PC-9 (cell line): ENCODE data around the gene PHF21A. TPM values are rescaled to one million over a fixed set of nuclear protein-coding genes. Genes with fewer than 3 reads are reported as not detected.

Experiments
- BruUV-seq: library from RNA; stranded (reverse); fragments of 400-500 nt; replicated peaks from 2 replicates; lab custom pipeline; 2021; lab: Mats Ljungman, UMichigan
- CTCF ChIA-PET: fragments of 300-600 bp; sonication (Branson Sonifier 250); formaldehyde crosslinking; loops from one replicate; lab custom pipeline; 2022; ENCODE audit warnings: antibody characterized with exemption; lab: Charles Lee
- POLR2A ChIA-PET: fragments of 300-600 bp; sonication (Branson Sonifier 250); formaldehyde crosslinking; loops from one replicate; lab custom pipeline; 2022; ENCODE audit warnings: antibody characterized with exemption; ENCODE audit not compliant: unreplicated experiment; lab: Charles Lee
- DNase-seq, 2 experiments: peaks; one replicate each; pipeline versions ENCODE4 v3.0.0 to v3.0.0-alpha.2; 2015 to 2022; ENCODE audit warnings: mixed read lengths in 1 of 2
- H2AFZ ChIP-seq: fragments of 200-600 bp; sonication (generic); 2 replicates; pipeline ENCODE4 v1.8.1; 2017; ENCODE audit warnings: antibody characterized with exemption
- H3F3A ChIP-seq: fragments of 200-600 bp; sonication (generic); 2 replicates; pipeline ENCODE4 v1.8.1; 2017; ENCODE audit warnings: antibody characterized with exemption, mild to moderate bottlenecking, low read depth; ENCODE audit not compliant: insufficient read depth
- H3K27ac ChIP-seq: fragments of 200-600 bp; sonication (generic); 2 replicates; pipeline ENCODE4 v1.6.1; 2016; ENCODE audit warnings: mixed run types
- H3K27me3 ChIP-seq: fragments of 200-600 bp; sonication (generic); 2 replicates; pipeline ENCODE4 v1.6.1; 2016; ENCODE audit warnings: low read depth, mixed run types; ENCODE audit not compliant: insufficient read depth
- H3K36me3 ChIP-seq: fragments of 200-600 bp; sonication (generic); 2 replicates; pipeline ENCODE4 v1.6.1; 2016; ENCODE audit warnings: low read depth, mixed run types
- H3K4me1 ChIP-seq: fragments of 200-600 bp; sonication (generic); replicated peaks from 2 replicates; pipeline ENCODE4 v1.6.1; 2016; ENCODE audit warnings: mixed run types; ENCODE audit not compliant: insufficient read depth
- H3K4me2 ChIP-seq: fragments of 200-600 bp; sonication (generic); 2 replicates; pipeline ENCODE4 v1.6.1; 2017; ENCODE audit warnings: mixed run types
- H3K4me3 ChIP-seq: fragments of 200-600 bp; sonication (generic); 2 replicates; pipeline ENCODE4 v1.6.1; 2016; ENCODE audit warnings: mixed run types
- H3K79me2 ChIP-seq: fragments of 200-600 bp; sonication (generic); 2 replicates; pipeline ENCODE4 v1.6.1; 2017; ENCODE audit warnings: low read depth, mixed run types
- H3K9me2 ChIP-seq: fragments of 200-600 bp; sonication (generic); 2 replicates; pipeline ENCODE4 v1.8.1; 2017; ENCODE audit warnings: mild to moderate bottlenecking; ENCODE audit not compliant: insufficient read depth
- H3K9me3 ChIP-seq: fragments of 200-600 bp; sonication (generic); 2 replicates; pipeline ENCODE4 v1.8.1; 2016; ENCODE audit warnings: low read depth; ENCODE audit not compliant: insufficient read depth
- H4K20me1 ChIP-seq: fragments of 200-600 bp; sonication (generic); 2 replicates; pipeline ENCODE4 v1.8.1; 2017; ENCODE audit not compliant: insufficient read depth
- EZH2 ChIP-seq: fragments of 200-600 bp; sonication (generic); IDR thresholded peaks from 2 replicates; pipeline ENCODE4 v1.8.0; 2017; ENCODE audit warnings: antibody characterized with exemption, low read depth
- intact Hi-C: fragments of 100-400 bp; cut with micrococcal nuclease; formaldehyde crosslinking; loops from one replicate; pipeline ENCODE4 v1.10.0; 2022; ENCODE audit not compliant: unreplicated experiment
- total RNA-seq: library from RNA; stranded (reverse); gene quantifications from 2 replicates; pipeline ENCODE4 v1.2.3, GENCODE V29; 2021
- TF ChIP-seq, protein P1 (sequence below): fragments of 200-600 bp; sonication (generic); conservative IDR thresholded peaks from 2 replicates; pipeline ENCODE4 v1.6.1; 2017; ENCODE audit warnings: mixed run types, antibody characterized with exemption, mild to moderate bottlenecking, moderate library complexity

The PHF21A gene
- total RNA-seq, 1 experiment from 2014 or later = 54.3 TPM

DNA sequence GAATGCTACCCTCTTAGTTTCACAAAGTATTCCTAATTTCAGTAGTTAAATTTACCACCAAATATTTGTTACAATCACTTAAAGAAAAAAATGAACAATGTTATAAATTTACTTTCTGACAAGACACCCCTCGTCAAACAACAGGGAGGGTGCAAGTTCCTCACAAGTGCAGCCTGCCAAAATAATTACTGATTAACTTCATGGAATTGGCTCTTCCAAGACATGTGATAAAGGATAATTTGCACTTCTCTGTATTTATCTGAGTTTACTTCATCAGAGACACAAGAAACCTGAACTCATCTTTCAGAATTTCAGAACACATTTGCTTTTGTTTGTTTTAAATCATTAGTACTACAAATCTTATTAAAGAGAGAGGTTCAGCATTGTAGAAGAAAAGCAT lies 132.3 kb downstream of the PHF21A start:
- Histone ChIP-seq H3K4me3 (no peak overlapping the region), H3F3A (no peaks in the 10 kb centered on the region), H3K4me2 (no peak overlapping the region), H3K36me3 (no peaks in the 10 kb centered on the region), H3K27me3 (no peaks in the 10 kb centered on the region), H2AFZ (no peak overlapping the region), H3K9me3 (no peaks in the 10 kb centered on the region), H3K79me2 (no peaks in the 10 kb centered on the region), H3K4me1 (no peaks in the 10 kb centered on the region), H3K27ac (no peak overlapping the region), H3K9me2 (no peaks in the 10 kb centered on the region), H4K20me1 (peaks cover 32% of the 10 kb centered on the region; the same call in 1 of the 2 replicates)
- no TSS peak for BruUV-seq
- ChIA-PET POLR2A (no interaction called here), CTCF (no interaction called here)
- intact Hi-C loops = no loop called here
- TF ChIP-seq, protein P1, sequence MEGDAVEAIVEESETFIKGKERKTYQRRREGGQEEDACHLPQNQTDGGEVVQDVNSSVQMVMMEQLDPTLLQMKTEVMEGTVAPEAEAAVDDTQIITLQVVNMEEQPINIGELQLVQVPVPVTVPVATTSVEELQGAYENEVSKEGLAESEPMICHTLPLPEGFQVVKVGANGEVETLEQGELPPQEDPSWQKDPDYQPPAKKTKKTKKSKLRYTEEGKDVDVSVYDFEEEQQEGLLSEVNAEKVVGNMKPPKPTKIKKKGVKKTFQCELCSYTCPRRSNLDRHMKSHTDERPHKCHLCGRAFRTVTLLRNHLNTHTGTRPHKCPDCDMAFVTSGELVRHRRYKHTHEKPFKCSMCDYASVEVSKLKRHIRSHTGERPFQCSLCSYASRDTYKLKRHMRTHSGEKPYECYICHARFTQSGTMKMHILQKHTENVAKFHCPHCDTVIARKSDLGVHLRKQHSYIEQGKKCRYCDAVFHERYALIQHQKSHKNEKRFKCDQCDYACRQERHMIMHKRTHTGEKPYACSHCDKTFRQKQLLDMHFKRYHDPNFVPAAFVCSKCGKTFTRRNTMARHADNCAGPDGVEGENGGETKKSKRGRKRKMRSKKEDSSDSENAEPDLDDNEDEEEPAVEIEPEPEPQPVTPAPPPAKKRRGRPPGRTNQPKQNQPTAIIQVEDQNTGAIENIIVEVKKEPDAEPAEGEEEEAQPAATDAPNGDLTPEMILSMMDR = no peak
- TF ChIP-seq EZH2 = no peak
- no peak for DNase-seq

DNA sequence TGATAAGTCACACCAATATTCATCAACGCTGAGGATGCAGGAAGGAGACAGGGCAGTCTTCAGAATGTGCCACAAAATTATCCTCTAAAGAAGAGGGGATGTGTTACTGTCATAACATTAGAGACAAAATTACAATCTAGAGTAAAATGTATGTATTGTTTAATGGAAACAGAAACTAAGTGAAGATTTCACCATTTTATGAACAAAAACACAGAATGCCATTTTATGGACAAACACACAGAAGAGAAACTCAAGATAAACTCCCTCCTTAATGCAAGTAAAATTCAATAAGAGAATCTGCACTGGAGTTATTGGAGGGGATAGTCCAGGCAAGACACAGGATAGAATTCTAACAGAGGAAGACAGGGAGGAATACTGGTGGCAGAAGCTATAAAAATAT lies 136.0 kb downstream of the PHF21A start:
- no peaks in the 10 kb centered on the region for H3K79me2 ChIP-seq
- H3K36me3 ChIP-seq = no peaks in the 10 kb centered on the region
- no peak overlapping the region for H3K4me3 ChIP-seq
- peaks cover 29% of the 10 kb centered on the region for H4K20me1 ChIP-seq
- H3K27me3 ChIP-seq = no peaks in the 10 kb centered on the region
- H3K4me1 ChIP-seq = no peaks in the 10 kb centered on the region
- no peak overlapping the region for H2AFZ ChIP-seq
- H3K9me3 ChIP-seq = no peaks in the 10 kb centered on the region
- BruUV-seq = no TSS peak
- H3K27ac ChIP-seq = no peak overlapping the region
- ChIA-PET CTCF (no interaction called here), POLR2A (no interaction called here)
- DNase-seq = no peak
- H3F3A ChIP-seq = no peaks in the 10 kb centered on the region
- intact Hi-C loops = no loop called here
- H3K9me2 ChIP-seq = no peaks in the 10 kb centered on the region
- H3K4me2 ChIP-seq = no peak overlapping the region
- TF ChIP-seq, protein P1 = no peak
- TF ChIP-seq EZH2 = no peak

DNA sequence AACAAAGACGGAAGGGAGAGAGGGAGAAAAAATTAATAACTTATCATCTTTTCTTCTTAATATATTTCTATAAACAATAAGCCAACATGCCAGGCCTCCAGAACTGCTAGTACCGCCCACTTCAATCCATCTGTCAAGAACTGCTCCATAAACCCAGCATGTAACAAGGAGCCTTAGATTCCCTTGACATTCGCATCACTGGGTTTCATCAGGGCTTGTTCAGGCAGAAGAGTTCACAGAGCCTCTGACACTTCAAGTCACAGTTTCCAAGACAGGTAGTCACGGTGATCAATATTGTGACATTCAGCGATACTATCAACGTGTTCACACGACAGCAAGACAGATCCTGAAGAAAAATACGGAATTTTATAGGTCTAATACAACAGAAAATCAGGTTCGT lies 137.1 kb downstream of the PHF21A start:
- peaks cover 32% of the 10 kb centered on the region for H4K20me1 ChIP-seq
- H2AFZ ChIP-seq = no peak overlapping the region
- BruUV-seq = no TSS peak
- H3K9me3 ChIP-seq = no peaks in the 10 kb centered on the region
- H3K4me3 ChIP-seq = no peak overlapping the region
- TF ChIP-seq EZH2 = no peak
- TF ChIP-seq, protein P1 = no peak
- ChIA-PET CTCF (interaction anchor here (0.6 to 0.7 kb wide), 2 partner anchors 142 to 804 kb away, joined by 4 to 12 read pairs; no protein-coding TSS in a partner anchor), POLR2A (no interaction called here)
- H3K27ac ChIP-seq = no peak overlapping the region
- no peaks in the 10 kb centered on the region for H3K27me3 ChIP-seq
- no peaks in the 10 kb centered on the region for H3K36me3 ChIP-seq
- H3K4me2 ChIP-seq = no peak overlapping the region
- no peaks in the 10 kb centered on the region for H3K9me2 ChIP-seq
- intact Hi-C loops = no loop called here
- no peaks in the 10 kb centered on the region for H3F3A ChIP-seq
- no peak for DNase-seq
- no peaks in the 10 kb centered on the region for H3K4me1 ChIP-seq
- no peaks in the 10 kb centered on the region for H3K79me2 ChIP-seq
